GM23338 (cell line): ENCODE measurements around the gene MAP2K5. TPM values are rescaled to one million over a fixed set of nuclear protein-coding genes. Genes with fewer than 3 reads are reported as not detected.

ENCODE experiments used
- ATAC-seq: fragments of 200-7000 bp; cut with Tn5 transposase; 3 replicates; pipeline ENCODE4 v1.9.1; 2020
- DNase-seq: peaks from one replicate; pipeline ENCODE4 v3.0.0-alpha.2; 2015; ENCODE audit warnings: low spot score
- H2AFZ ChIP-seq: fragments of 200-600 bp; sonication (generic); 2 replicates; pipeline ENCODE4 v1.8.0; 2016; ENCODE audit warnings: antibody characterized with exemption, mild to moderate bottlenecking, moderate library complexity
- H3F3A ChIP-seq: fragments of 200-600 bp; sonication (generic); replicated peaks from 2 replicates; pipeline ENCODE4 v1.8.0; 2017; ENCODE audit warnings: antibody characterized with exemption, mixed run types, low read depth
- H3K27ac ChIP-seq: fragments of 200-600 bp; sonication (generic); 2 replicates; pipeline ENCODE4 v1.6.1; 2016; ENCODE audit warnings: low read depth
- H3K27me3 ChIP-seq: fragments of 200-600 bp; sonication (generic); 2 replicates; pipeline ENCODE4 v1.8.0; 2016; ENCODE audit warnings: mild to moderate bottlenecking, mixed run types, moderate library complexity; ENCODE audit not compliant: insufficient read depth
- H3K36me3 ChIP-seq: fragments of 200-600 bp; sonication (generic); 2 replicates; pipeline ENCODE4 v1.8.0; 2016; ENCODE audit warnings: mild to moderate bottlenecking; ENCODE audit not compliant: insufficient read depth
- H3K4me1 ChIP-seq: fragments of 200-600 bp; sonication (generic); 2 replicates; pipeline ENCODE4 v1.8.0; 2016; ENCODE audit warnings: mild to moderate bottlenecking, moderate library complexity; ENCODE audit not compliant: insufficient read depth
- H3K4me2 ChIP-seq: fragments of 200-600 bp; sonication (generic); 2 replicates; pipeline ENCODE4 v1.7.1; 2017; ENCODE audit warnings: mixed run types
- H3K4me3 ChIP-seq: fragments of 200-600 bp; sonication (generic); 2 replicates; pipeline ENCODE4 v1.6.1; 2016; ENCODE audit warnings: mixed run types
- H3K79me2 ChIP-seq: fragments of 200-600 bp; sonication (generic); replicated peaks from 2 replicates; pipeline ENCODE4 v1.8.0; 2017; ENCODE audit warnings: mild to moderate bottlenecking; ENCODE audit not compliant: insufficient read depth
- H3K9me2 ChIP-seq: fragments of 200-600 bp; sonication (generic); 2 replicates; pipeline ENCODE4 v1.8.0; 2017; ENCODE audit not compliant: insufficient read depth
- H4K20me1 ChIP-seq: fragments of 200-600 bp; sonication (generic); replicated peaks from 2 replicates; pipeline ENCODE4 v1.8.0; 2017; ENCODE audit warnings: mild to moderate bottlenecking; ENCODE audit not compliant: insufficient read depth
- H3K27ac Mint-ChIP-seq: 2 replicates; pipeline ENCODE4 v1.8.0; 2020; ENCODE audit warnings: inconsistent platforms, mild to moderate bottlenecking, moderate library complexity, mixed read lengths
- H3K27me3 Mint-ChIP-seq: 3 replicates; pipeline ENCODE4 v1.8.0; 2022; ENCODE audit warnings: low read depth, mild to moderate bottlenecking, moderate library complexity, mixed read lengths, inconsistent platforms; ENCODE audit not compliant: insufficient read depth, poor library complexity
- H3K36me3 Mint-ChIP-seq: 3 replicates; pipeline ENCODE4 v1.8.0; 2021; ENCODE audit warnings: low read depth, mild to moderate bottlenecking, inconsistent platforms, moderate library complexity, mixed read lengths
- H3K4me1 Mint-ChIP-seq: 3 replicates; pipeline ENCODE4 v1.8.0; 2020; ENCODE audit warnings: mild to moderate bottlenecking, inconsistent platforms, mixed read lengths
- H3K4me3 Mint-ChIP-seq: 3 replicates; pipeline ENCODE4 v1.8.0; 2021; ENCODE audit warnings: moderate library complexity, mild to moderate bottlenecking, inconsistent platforms, mixed read lengths
- H3K9me3 Mint-ChIP-seq: 3 replicates; pipeline ENCODE4 v1.8.0; 2020; ENCODE audit warnings: moderate library complexity, mild to moderate bottlenecking, inconsistent platforms, mixed read lengths
- CREB1 ChIP-seq: fragments of 250-450 bp; sonication (Bioruptor Pico); IDR thresholded peaks from 2 replicates; pipeline ENCODE4 v1.5.0; 2020; ENCODE audit warnings: low read depth, mild to moderate bottlenecking, moderate library complexity
- CTCF ChIP-seq, 2 experiments: fragments of 200-600 bp in 1 of 2; sonication (generic) in 1 of 2; conservative IDR thresholded peaks; 2 replicates each; pipeline versions ENCODE4 v1.5.1 to v1.6.1; 2016 to 2017; ENCODE audit warnings: antibody characterized with exemption in 2 of 2, low read depth in 2 of 2, mild to moderate bottlenecking in 2 of 2, moderate library complexity in 1 of 2
- ETS1 ChIP-seq: IDR thresholded peaks from 2 replicates; pipeline ENCODE4 v1.6.1; 2016; ENCODE audit warnings: antibody characterized with exemption
- EZH2 ChIP-seq: fragments of 200-600 bp; sonication (generic); IDR thresholded peaks from one replicate; pipeline ENCODE4 v1.8.0; 2017; ENCODE audit warnings: antibody characterized with exemption, mild to moderate bottlenecking, low read depth; ENCODE audit not compliant: unreplicated experiment
- EZH2phosphoT487 ChIP-seq: fragments of 200-600 bp; sonication (generic); IDR thresholded peaks from one replicate; pipeline ENCODE4 v1.8.1; 2018; ENCODE audit warnings: antibody characterized with exemption; ENCODE audit not compliant: unreplicated experiment
- JUNB ChIP-seq: IDR thresholded peaks from one replicate; pipeline ENCODE4 v1.6.1; 2016; ENCODE audit warnings: antibody characterized with exemption; ENCODE audit not compliant: unreplicated experiment
- NANOG ChIP-seq: IDR thresholded peaks from 2 replicates; pipeline ENCODE4 v1.6.1; 2016; ENCODE audit warnings: antibody characterized with exemption, borderline replicate concordance
- POLR2AphosphoS5 ChIP-seq: IDR thresholded peaks from 2 replicates; pipeline ENCODE4 v1.6.1; 2016; ENCODE audit warnings: antibody characterized with exemption, low read depth
- REST ChIP-seq: IDR thresholded peaks from one replicate; pipeline ENCODE4 v1.6.1; 2018; ENCODE audit warnings: antibody characterized with exemption; ENCODE audit not compliant: unreplicated experiment
- STAT1 ChIP-seq: IDR thresholded peaks from one replicate; pipeline ENCODE4 v1.6.1; 2016; ENCODE audit warnings: antibody characterized with exemption; ENCODE audit not compliant: unreplicated experiment
- ZNF114 ChIP-seq: fragments of 250-450 bp; sonication (Bioruptor Pico); IDR thresholded peaks from 2 replicates; pipeline ENCODE4 v1.5.0; 2020; ENCODE audit warnings: mild to moderate bottlenecking, moderate library complexity
- ZNF331 ChIP-seq: fragments of 250-450 bp; sonication (Bioruptor Pico); IDR thresholded peaks from 2 replicates; pipeline ENCODE4 v1.5.0; 2020; ENCODE audit warnings: low read depth, mild to moderate bottlenecking, moderate library complexity
- ZNF462 ChIP-seq: fragments of 250-450 bp; sonication (Bioruptor Pico); IDR thresholded peaks from 2 replicates; pipeline ENCODE4 v1.5.0; 2020; ENCODE audit warnings: mild to moderate bottlenecking, moderate library complexity
- polyA plus RNA-seq: library from polyadenylated mRNA; unstranded; fragments of >200 nt; fragmentation: Nextera tagmentation; extraction: Ambion mirVana; gene quantifications from 2 replicates; pipeline ENCODE4 v1.2.1, GENCODE V29; 2016
- total RNA-seq: library from RNA; depleted of rRNA; stranded (reverse); fragments of >200 nt; shearing (Covaris generic); gene quantifications from 2 replicates; pipeline ENCODE4 v1.2.3, GENCODE V29; 2014

Gene MAP2K5
- total and polyA plus RNA-seq, 2 experiments from 2014 or later, result 6.5 to 13.6 TPM

- Histone ChIP-seq H3K36me3 (no peaks in the 10 kb centered on the region), H3K4me2 (no peak overlapping the region), H3K4me1 (peaks cover 14% of the 10 kb centered on the region), H3K27ac (no peak overlapping the region), H3K9me2 (no peaks in the 10 kb centered on the region), H2AFZ (no peak overlapping the region), H4K20me1 (no peaks in the 10 kb centered on the region), H3K79me2 (no peaks in the 10 kb centered on the region), H3K27me3 (no peaks in the 10 kb centered on the region), H3K4me3 (no peak overlapping the region), H3F3A (no peaks in the 10 kb centered on the region)
- Mint-ChIP-seq H3K4me1 (peaks cover 33% of the 10 kb centered on the region), H3K36me3 (no peaks in the 10 kb centered on the region; the same call in 2 of the 3 replicates), H3K27me3 (peaks cover 12% of the 10 kb centered on the region), H3K27ac (no peak overlapping the region), H3K4me3 (no peak overlapping the region), H3K9me3 (no peaks in the 10 kb centered on the region)
- no peak for ATAC-seq
- no peak for DNase-seq
- TF ChIP-seq JUNB (no peak), STAT1 (no peak), NANOG (no peak), ZNF462 (CRISPR knock-in tag) (no peak), ZNF331 (CRISPR knock-in tag) (no peak), EZH2 (no peak), CREB1 (CRISPR knock-in tag) (no peak), REST (no peak), ZNF114 (CRISPR knock-in tag) (no peak), POLR2AphosphoS5 (no peak), EZH2phosphoT487 (no peak), ETS1 (no peak), CTCF (conservative IDR thresholded peaks at IDR 0.05; ENCODE audit: low read depth in 2 of 2) (no peak)
These were observed 264.6 kb downstream of the MAP2K5 start for GRCh38 chr15:67807141-67807540.
